PC-3 (cell line): ENCODE measurements around the gene RPS21. TPM values are rescaled to one million over a fixed set of nuclear protein-coding genes. Genes with fewer than 3 reads are reported as not detected.

Experiments
- ATAC-seq: fragments of 200-7000 bp; cut with Tn5 transposase; 2 replicates; pipeline ENCODE4 v1.9.1; 2020; ENCODE audit warnings: mild to moderate bottlenecking, moderate library complexity
- BruUV-seq: library from RNA; stranded (reverse); fragments of 400-500 nt; replicated peaks from 2 replicates; lab custom pipeline; 2021; lab: Mats Ljungman, UMichigan
- CTCF ChIA-PET: fragments of 300-600 bp; sonication (Branson Sonifier 250); formaldehyde crosslinking; loops from one replicate; lab custom pipeline; 2022; ENCODE audit warnings: antibody characterized with exemption; lab: Charles Lee
- POLR2A ChIA-PET: fragments of 300-600 bp; sonication (Branson Sonifier 250); formaldehyde crosslinking; loops from one replicate; lab custom pipeline; 2022; ENCODE audit warnings: antibody characterized with exemption; ENCODE audit not compliant: unreplicated experiment; lab: Charles Lee
- DNase-seq: peaks from one replicate; pipeline ENCODE4 v3.0.0-alpha.2; 2015
- H2AFZ ChIP-seq: fragments of 300-600 bp; sonication (generic); 2 replicates; pipeline ENCODE4 v1.6.0; 2016; ENCODE audit warnings: antibody characterized with exemption, low read length
- H3F3A ChIP-seq: fragments of 300-600 bp; sonication (generic); one replicate; pipeline ENCODE4 v1.6.0; 2017; ENCODE audit warnings: antibody characterized with exemption, low read length, control low read depth, mild to moderate bottlenecking; ENCODE audit not compliant: unreplicated experiment
- H3K27ac ChIP-seq: fragments of 300-600 bp; sonication (generic); 2 replicates; pipeline ENCODE4 v1.5.1; 2016; ENCODE audit warnings: mild to moderate bottlenecking, low read length
- H3K27me3 ChIP-seq: fragments of 300-600 bp; sonication (generic); 2 replicates; pipeline ENCODE4 v1.6.1; 2016; ENCODE audit warnings: low read length, mixed read lengths
- H3K36me3 ChIP-seq: fragments of 300-600 bp; sonication (generic); 2 replicates; pipeline ENCODE4 v1.6.1; 2016; ENCODE audit warnings: low read depth, mixed run types, low read length, mixed read lengths
- H3K4me1 ChIP-seq: fragments of 300-600 bp; sonication (generic); 2 replicates; pipeline ENCODE4 v1.5.1; 2016; ENCODE audit warnings: low read length; ENCODE audit not compliant: insufficient read depth
- H3K4me2 ChIP-seq: fragments of 300-600 bp; sonication (generic); 2 replicates; pipeline ENCODE4 v1.6.0; 2016; ENCODE audit warnings: low read length
- H3K4me3 ChIP-seq: fragments of 300-600 bp; sonication (generic); 2 replicates; pipeline ENCODE4 v1.5.1; 2016; ENCODE audit warnings: mild to moderate bottlenecking, low read length, mixed read lengths
- H3K79me2 ChIP-seq: fragments of 300-600 bp; sonication (generic); 2 replicates; pipeline ENCODE4 v1.6.1; 2017; ENCODE audit warnings: low read length, mixed read lengths
- H3K9ac ChIP-seq: fragments of 300-600 bp; sonication (generic); 2 replicates; pipeline ENCODE4 v1.6.0; 2016; ENCODE audit warnings: mild to moderate bottlenecking, low read length
- H3K9me2 ChIP-seq: fragments of 300-600 bp; sonication (generic); replicated peaks from 2 replicates; pipeline ENCODE4 v1.6.1; 2016; ENCODE audit warnings: mixed run types, low read length, mixed read lengths
- H3K9me3 ChIP-seq: fragments of 300-600 bp; sonication (generic); 2 replicates; pipeline ENCODE4 v1.6.1; 2016; ENCODE audit warnings: low read length, mixed read lengths
- H4K20me1 ChIP-seq: fragments of 300-600 bp; sonication (generic); 2 replicates; pipeline ENCODE4 v1.6.1; 2016; ENCODE audit warnings: low read length, mixed read lengths
- EZH2 ChIP-seq: fragments of 300-600 bp; sonication (generic); IDR thresholded peaks from one replicate; pipeline ENCODE4 v1.6.1; 2017; ENCODE audit warnings: antibody characterized with exemption, mild to moderate bottlenecking, low read length; ENCODE audit not compliant: unreplicated experiment
- EZH2phosphoT487 ChIP-seq: fragments of 300-600 bp; sonication (generic); IDR thresholded peaks from 2 replicates; pipeline ENCODE4 v1.6.1; 2018; ENCODE audit warnings: mild to moderate bottlenecking, antibody characterized with exemption, low read length, borderline replicate concordance
- intact Hi-C: fragments of 100-400 bp; cut with micrococcal nuclease; formaldehyde crosslinking; loops from 2 replicates; pipeline ENCODE4 v1.9.0; 2023
- total RNA-seq: library from RNA; depleted of rRNA; stranded (reverse); fragments of >200 nt; gene quantifications from 2 replicates; pipeline ENCODE4 v1.2.3, GENCODE V29; 2014; rRNA removed
- TF ChIP-seq, protein P1 (sequence below): fragments of 300-600 bp; sonication (generic); conservative IDR thresholded peaks from 2 replicates; pipeline ENCODE4 v1.5.1; 2017; ENCODE audit warnings: antibody characterized with exemption, low read depth, mild to moderate bottlenecking, low read length

The RPS21 gene
- total RNA-seq, 1 experiment from 2014 or later: 1,945 TPM

DNA sequence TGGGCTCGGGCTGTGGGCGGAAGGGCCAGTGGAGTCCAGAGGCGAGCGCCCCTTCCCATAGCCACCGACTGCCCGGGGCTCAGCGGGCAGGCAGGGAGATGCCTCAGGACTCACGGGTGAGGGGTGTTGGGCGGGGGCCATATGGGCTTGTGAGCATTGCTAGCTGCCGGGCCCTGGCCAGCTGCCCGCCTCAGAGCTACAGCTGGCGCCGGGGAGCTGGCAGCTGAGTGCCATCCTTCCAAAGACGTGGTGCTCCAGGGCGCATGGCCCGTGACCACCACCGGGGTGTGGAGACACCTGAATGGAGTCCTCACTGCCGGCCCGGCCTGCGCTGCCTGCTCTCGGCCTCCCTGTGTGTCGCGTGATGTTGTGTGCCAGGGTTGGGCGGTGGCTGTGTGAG is 51.0 kb downstream of the RPS21 start:
- no TSS peak for BruUV-seq
- ATAC-seq (no peak), DNase-seq (no peak)
- intact Hi-C loops: no loop called here
- no peaks in the 10 kb centered on the region for H3K36me3 ChIP-seq
- POLR2A ChIA-PET: no interaction called here
- no peaks in the 10 kb centered on the region for H3K9me2 ChIP-seq
- H3K27me3 ChIP-seq: peaks cover 12% of the 10 kb centered on the region; the same call in 1 of the 2 replicates
- H3K9ac ChIP-seq: no peak overlapping the region
- H3K4me2 ChIP-seq: no peak overlapping the region
- H2AFZ ChIP-seq: no peak overlapping the region
- no peak overlapping the region for H3K4me3 ChIP-seq
- H3K9me3 ChIP-seq: no peaks in the 10 kb centered on the region
- H3F3A ChIP-seq: no peaks in the 10 kb centered on the region
- H3K27ac ChIP-seq: no peak overlapping the region
- TF ChIP-seq EZH2 (no peak), EZH2phosphoT487 (no peak)
- TF ChIP-seq, protein P1, sequence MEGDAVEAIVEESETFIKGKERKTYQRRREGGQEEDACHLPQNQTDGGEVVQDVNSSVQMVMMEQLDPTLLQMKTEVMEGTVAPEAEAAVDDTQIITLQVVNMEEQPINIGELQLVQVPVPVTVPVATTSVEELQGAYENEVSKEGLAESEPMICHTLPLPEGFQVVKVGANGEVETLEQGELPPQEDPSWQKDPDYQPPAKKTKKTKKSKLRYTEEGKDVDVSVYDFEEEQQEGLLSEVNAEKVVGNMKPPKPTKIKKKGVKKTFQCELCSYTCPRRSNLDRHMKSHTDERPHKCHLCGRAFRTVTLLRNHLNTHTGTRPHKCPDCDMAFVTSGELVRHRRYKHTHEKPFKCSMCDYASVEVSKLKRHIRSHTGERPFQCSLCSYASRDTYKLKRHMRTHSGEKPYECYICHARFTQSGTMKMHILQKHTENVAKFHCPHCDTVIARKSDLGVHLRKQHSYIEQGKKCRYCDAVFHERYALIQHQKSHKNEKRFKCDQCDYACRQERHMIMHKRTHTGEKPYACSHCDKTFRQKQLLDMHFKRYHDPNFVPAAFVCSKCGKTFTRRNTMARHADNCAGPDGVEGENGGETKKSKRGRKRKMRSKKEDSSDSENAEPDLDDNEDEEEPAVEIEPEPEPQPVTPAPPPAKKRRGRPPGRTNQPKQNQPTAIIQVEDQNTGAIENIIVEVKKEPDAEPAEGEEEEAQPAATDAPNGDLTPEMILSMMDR: no peak
- no peaks in the 10 kb centered on the region for H4K20me1 ChIP-seq
- H3K79me2 ChIP-seq: no peaks in the 10 kb centered on the region
- CTCF ChIA-PET: no interaction called here
- no peaks in the 10 kb centered on the region for H3K4me1 ChIP-seq

Other genes starting within 250 kb of the RPS21 start
- gene PSMA7, start 243.7 kb upstream of the RPS21 start, total RNA-seq: 751 and 808 TPM in 2 replicates
- 17.9 and 19.1 TPM in 2 replicates for gene SS18L1, start 243.3 kb upstream of the RPS21 start, total RNA-seq
- 33.9 and 40.5 TPM in 2 replicates for gene MTG2, start 204.1 kb upstream of the RPS21 start, total RNA-seq
- gene HRH3, start 166.8 kb upstream of the RPS21 start, total RNA-seq: not detected in 2 replicates
- 32.5 and 39.7 TPM in 2 replicates for gene OSBPL2, start 148.6 kb upstream of the RPS21 start, total RNA-seq
- 374 and 487 TPM in 2 replicates for gene ADRM1, start 84.1 kb upstream of the RPS21 start, total RNA-seq
- 196 and 308 TPM in 2 replicates for gene LAMA5, start 19.8 kb upstream of the RPS21 start, total RNA-seq
- gene CABLES2, start 20.2 kb downstream of the RPS21 start, total RNA-seq: 12.4 and 13.5 TPM in 2 replicates
- 9.3 and 9.4 TPM in 2 replicates for gene RBBP8NL, start 40.4 kb downstream of the RPS21 start, total RNA-seq
- gene GATA5, start 88.9 kb downstream of the RPS21 start, total RNA-seq: 0.18 and 0.46 TPM in 2 replicates